GM18870 (cell line): ENCODE results near the gene FAM43A.
A peak's percentile ranks its signal among the peaks of the same experiment; 100 is the strongest.

Source experiments
- ATAC-seq: cut with Tn5 transposase; IDR thresholded peaks from one replicate; pipeline ENCODE4 v1.9.1; 2021; ENCODE audit warnings: moderate library complexity; ENCODE audit not compliant: unreplicated experiment

The FAM43A gene

GRCh38 chr3:194675081-194675640 lies 10.5 kb upstream of the FAM43A start:
- ATAC-seq: no peak

- no peak for ATAC-seq
Measured at GRCh38 chr3:194675680-194676079, 10.0 kb upstream of the FAM43A start.

GRCh38 chr3:194676471-194676870 lies 9.2 kb upstream of the FAM43A start:
- ATAC-seq: no peak

GRCh38 chr3:194680888-194681615 lies 4.6 kb upstream of the FAM43A start:
- no peak for ATAC-seq

- ATAC-seq: no peak
Measured at GRCh38 chr3:194682189-194682693, 3.4 kb upstream of the FAM43A start.

- ATAC-seq: no peak
Measured at GRCh38 chr3:194682694-194683310, 2.9 kb upstream of the FAM43A start.

- ATAC-seq: no peak
Measured at GRCh38 chr3:194683380-194683779, 2.3 kb upstream of the FAM43A start.

- no peak for ATAC-seq
Measured at GRCh38 chr3:194685065-194685717, 492 bp upstream of the FAM43A start.

GRCh38 chr3:194686414-194686815 lies 732 bp downstream of the FAM43A start:
- no peak for ATAC-seq

- ATAC-seq: no peak
Measured at GRCh38 chr3:194686816-194687637, 1.3 kb downstream of the FAM43A start.

GRCh38 chr3:194687638-194688199 lies 2.0 kb downstream of the FAM43A start:
- no peak for ATAC-seq

GRCh38 chr3:194688200-194688740 lies 2.6 kb downstream of the FAM43A start:
- ATAC-seq: no peak

GRCh38 chr3:194688946-194689345 lies 3.3 kb downstream of the FAM43A start:
- no peak for ATAC-seq

GRCh38 chr3:194689493-194689944 lies 3.8 kb downstream of the FAM43A start:
- no peak for ATAC-seq

- ATAC-seq: no peak
Measured at GRCh38 chr3:194690501-194691372, 5.1 kb downstream of the FAM43A start.

- ATAC-seq: peak; percentile 62
Measured at GRCh38 chr3:194691481-194692283, 6.0 kb downstream of the FAM43A start.

GRCh38 chr3:194696702-194697101 lies 11.0 kb downstream of the FAM43A start:
- no peak for ATAC-seq

- no peak for ATAC-seq
Measured at GRCh38 chr3:194702545-194702944, 16.9 kb downstream of the FAM43A start.
